ENCODE data around the gene CTNND2.
"Not testable (repeated sequence)": the region's sequence is repeated elsewhere in the genome, so short reads cannot be mapped to it uniquely, and the experiment has no call there.

CTNND2 gene

GRCh38 chr5:11012295-11012694 lies 892.0 kb downstream of the CTNND2 start:
- no peak for DNase-seq

GRCh38 chr5:11010429-11011210 lies 893.6 kb downstream of the CTNND2 start:
- no peak for DNase-seq

GRCh38 chr5:11009576-11009975 lies 894.7 kb downstream of the CTNND2 start:
- DNase-seq = no peak

- no peak for DNase-seq
Measured at GRCh38 chr5:11007269-11007870, 896.9 kb downstream of the CTNND2 start.

- DNase-seq = not testable (repeated sequence)
Measured at GRCh38 chr5:11004523-11004922, 899.7 kb downstream of the CTNND2 start.

- DNase-seq = no peak
Measured at GRCh38 chr5:11000515-11001353, 903.5 kb downstream of the CTNND2 start.

- no peak for DNase-seq
Measured at GRCh38 chr5:10999714-11000113, 904.5 kb downstream of the CTNND2 start.

- DNase-seq = no peak
Measured at GRCh38 chr5:10995891-10996290, 908.4 kb downstream of the CTNND2 start.

- no peak for DNase-seq
Measured at GRCh38 chr5:10994091-10994986, 909.9 kb downstream of the CTNND2 start.

GRCh38 chr5:10990634-10991033 lies 913.6 kb downstream of the CTNND2 start:
- DNase-seq = no peak

GRCh38 chr5:10989577-10990263 lies 914.5 kb downstream of the CTNND2 start:
- DNase-seq = no peak

GRCh38 chr5:10988622-10989021 lies 915.6 kb downstream of the CTNND2 start:
- DNase-seq = no peak

GRCh38 chr5:10987925-10988504 lies 916.2 kb downstream of the CTNND2 start:
- peak; percentile 13 to 47 (median 37) for DNase-seq

GRCh38 chr5:10987276-10987924 lies 916.8 kb downstream of the CTNND2 start:
- no peak for DNase-seq

GRCh38 chr5:10985721-10986110 lies 918.5 kb downstream of the CTNND2 start:
- DNase-seq = no peak

- DNase-seq = no peak
Measured at GRCh38 chr5:10985091-10985720, 919.0 kb downstream of the CTNND2 start.

- no peak for DNase-seq
Measured at GRCh38 chr5:10984021-10984715, 920.1 kb downstream of the CTNND2 start.

- DNase-seq = no peak
Measured at GRCh38 chr5:10982626-10983025, 921.6 kb downstream of the CTNND2 start.

- DNase-seq = no peak
Measured at GRCh38 chr5:10981932-10982331, 922.3 kb downstream of the CTNND2 start.

GRCh38 chr5:10977011-10977410 lies 927.2 kb downstream of the CTNND2 start:
- DNase-seq = no peak

Measured in T-helper 2 cell (primary cell).